ENCODE data around the gene MGA. TPM values are rescaled to one million over a fixed set of nuclear protein-coding genes. Genes with fewer than 3 reads are reported as not detected.

MGA gene
- total and polyA plus RNA-seq, 2 donors (not counting 3 experiments of a cell fraction or from before 2014, with no cell fraction given): 4.1 to 36.5 TPM

DNA sequence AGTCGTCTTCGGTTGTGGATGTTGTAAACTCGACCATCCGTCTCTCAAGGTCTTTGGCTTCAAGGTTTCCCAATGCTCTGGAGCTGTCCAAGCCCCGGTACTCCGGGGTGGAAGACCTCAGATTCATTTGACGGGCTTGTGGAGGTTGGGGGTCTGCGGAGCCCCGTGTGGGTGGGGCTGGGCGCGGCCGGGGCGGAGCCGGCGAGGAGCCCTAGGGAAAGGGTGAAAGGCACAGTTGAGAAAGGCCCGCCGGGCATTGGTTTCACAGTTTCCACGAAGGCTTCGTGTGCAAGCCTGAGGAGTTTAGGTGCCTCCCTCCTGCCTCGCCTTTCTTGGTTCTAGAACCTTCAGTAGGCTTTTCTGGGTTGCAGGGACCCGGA is 360 bp upstream of the MGA start:
- Histone ChIP-seq H3K79me2 (ENCODE audit: control insufficient read depth, insufficient read depth, low read length) (peaks cover 37% of the 10 kb centered on the region), H3K9ac (replicated peaks; ENCODE audit: extremely low read depth, insufficient read depth, low read length) (no peak overlapping the region), H3K4me1 (ENCODE audit: control insufficient read depth, extremely low read depth, insufficient read depth, low read length) (peaks cover 26% of the 10 kb centered on the region), H3K27me3 (ENCODE audit: control insufficient read depth in 2 of 2, insufficient read depth in 2 of 2, low read length in 2 of 2) (peaks cover 2 to 14% of the 10 kb centered on the region in 2 experiments), H2AFZ (ENCODE audit: low read depth, low read length) (peak overlapping the region; percentile 84), H3K27ac (ENCODE audit: insufficient read depth, low read depth, low read length) (peak overlapping the region; percentile 6), H3K9me3 (replicated peaks; ENCODE audit: control insufficient read depth, insufficient read depth, low read length) (no peaks in the 10 kb centered on the region), H4K20me1 (replicated peaks; ENCODE audit: control insufficient read depth, extremely low read depth, insufficient read depth, low read length) (peaks cover 4% of the 10 kb centered on the region), H3K4me2 (ENCODE audit: insufficient read depth, low read length) (peak overlapping the region; percentile 67), H3K4me3 (replicated peaks in 1 of 3; ENCODE audit: insufficient read depth in 1 of 3, low read depth in 1 of 3, low read length in 3 of 3) (peak overlapping the region; percentile 3 to 40 (median 29)), H3K36me3 (ENCODE audit: control insufficient read depth in 2 of 2, extremely low read depth in 1 of 2, insufficient read depth in 2 of 2, low read length in 2 of 2) (no peaks in the 10 kb centered on the region), H3K9me1 (replicated peaks; ENCODE audit: control insufficient read depth, extremely low read depth, insufficient read depth, low read length) (no peaks in the 10 kb centered on the region)
- ChIA-PET POLR2A (no interaction called here), CTCF (interaction anchor here (0.8 to 3.0 kb wide), 4 partner anchors 56 to 194 kb away, joined by 3 to 12 read pairs (median 4); no protein-coding TSS in a partner anchor)
- TF ChIP-seq EZH2 (IDR thresholded peaks at IDR 0.05; ENCODE audit: borderline replicate concordance, low read depth, low read length, severe bottlenecking) (no peak), MAX (IDR thresholded peaks at IDR 0.05; ENCODE audit: insufficient read depth, insufficient read length) (no peak), GATA2 (IDR thresholded peaks at IDR 0.05; ENCODE audit: insufficient read depth, insufficient read length, low read depth, low read length) (no peak), JUN (IDR thresholded peaks at IDR 0.05; ENCODE audit: borderline replicate concordance, insufficient read depth, insufficient read length, low read depth) (no peak), POLR2A (IDR thresholded peaks at IDR 0.05; ENCODE audit: low read depth, low read length) (no peak), MYC (IDR thresholded peaks at IDR 0.05; ENCODE audit: low read depth, low read length) (no peak)
- intact Hi-C loops (cut with micrococcal nuclease): loop anchor here (2.0 to 5.0 kb wide), 2 partner anchors 39 to 103 kb away; partner anchors contain the start of gene TYRO3
- dilution Hi-C loops (cut with MboI; ENCODE audit: extremely low pct_ligation_motif_present, low sequenced_read_pairs): no loop called here
- FAIRE-seq (peak; percentile 40), DNase-seq (ENCODE audit: low read depth, low spot score) (no peak)
- no TSS peak for BruUV-seq (replicated peaks)

- H3K4me3 ChIP-seq (replicated peaks in 1 of 3; ENCODE audit: insufficient read depth in 1 of 3, low read depth in 1 of 3, low read length in 3 of 3): peak overlapping the region; percentile 5 to 42 (median 40)
- intact Hi-C loops (cut with micrococcal nuclease) (loop anchor here (2.0 to 5.0 kb wide), 2 partner anchors 40 to 104 kb away; partner anchors contain the start of gene TYRO3), dilution Hi-C loops (cut with MboI; ENCODE audit: extremely low pct_ligation_motif_present, low sequenced_read_pairs) (no loop called here)
- peak overlapping the region; percentile 84 for H2AFZ ChIP-seq (ENCODE audit: low read depth, low read length)
- ChIA-PET CTCF (interaction anchor here (0.8 to 3.0 kb wide), 6 partner anchors 57 to 719 kb away, joined by 3 to 12 read pairs (median 4); no protein-coding TSS in a partner anchor), POLR2A (no interaction called here)
- H3K36me3 ChIP-seq (ENCODE audit: control insufficient read depth in 2 of 2, extremely low read depth in 1 of 2, insufficient read depth in 2 of 2, low read length in 2 of 2): no peaks in the 10 kb centered on the region
- BruUV-seq (replicated peaks): no TSS peak
- H3K79me2 ChIP-seq (ENCODE audit: control insufficient read depth, insufficient read depth, low read length): peaks cover 49% of the 10 kb centered on the region
- no peaks in the 10 kb centered on the region for H3K9me1 ChIP-seq (replicated peaks; ENCODE audit: control insufficient read depth, extremely low read depth, insufficient read depth, low read length)
- H3K4me1 ChIP-seq (ENCODE audit: control insufficient read depth, extremely low read depth, insufficient read depth, low read length): peaks cover 28% of the 10 kb centered on the region
- H4K20me1 ChIP-seq (replicated peaks; ENCODE audit: control insufficient read depth, extremely low read depth, insufficient read depth, low read length): peaks cover 4% of the 10 kb centered on the region
- peaks cover 2 to 14% of the 10 kb centered on the region in 2 experiments for H3K27me3 ChIP-seq (ENCODE audit: control insufficient read depth in 2 of 2, insufficient read depth in 2 of 2, low read length in 2 of 2)
- TF ChIP-seq EZH2 (IDR thresholded peaks at IDR 0.05; ENCODE audit: borderline replicate concordance, low read depth, low read length, severe bottlenecking) (no peak), POLR2A (IDR thresholded peaks at IDR 0.05; ENCODE audit: low read depth, low read length) (no peak), MYC (IDR thresholded peaks at IDR 0.05; ENCODE audit: low read depth, low read length) (no peak), JUN (IDR thresholded peaks at IDR 0.05; ENCODE audit: borderline replicate concordance, insufficient read depth, insufficient read length, low read depth) (no peak), MAX (IDR thresholded peaks at IDR 0.05; ENCODE audit: insufficient read depth, insufficient read length) (no peak), CTCF (IDR thresholded peaks at IDR 0.05; ENCODE audit: extremely low read depth in 1 of 2, insufficient read depth in 1 of 2, low read depth in 1 of 2, low read length in 2 of 2) (no peak), FOS (IDR thresholded peaks at IDR 0.05; ENCODE audit: borderline replicate concordance, insufficient read depth, low read length) (no peak), POLR2AphosphoS5 (IDR thresholded peaks at IDR 0.05; ENCODE audit: insufficient read depth, low read depth, low read length) (no peak), GATA2 (IDR thresholded peaks at IDR 0.05; ENCODE audit: insufficient read depth, insufficient read length, low read depth, low read length) (no peak)
- peak; percentile 33 for FAIRE-seq
- peak overlapping the region; percentile 53 for H3K9ac ChIP-seq (replicated peaks; ENCODE audit: extremely low read depth, insufficient read depth, low read length)
- no peak for DNase-seq (ENCODE audit: low read depth, low spot score)
- H3K27ac ChIP-seq (ENCODE audit: insufficient read depth, low read depth, low read length): no peak overlapping the region
- no peaks in the 10 kb centered on the region for H3K9me3 ChIP-seq (replicated peaks; ENCODE audit: control insufficient read depth, insufficient read depth, low read length)
- peak overlapping the region; percentile 67 for H3K4me2 ChIP-seq (ENCODE audit: insufficient read depth, low read length)
Measured at GRCh38 chr15:41661078-41661517, 893 bp downstream of the MGA start.

Data from endothelial cell of umbilical vein (primary cell).